GM10266 (cell line): ENCODE data around the gene FNIP2.
"Not testable (repeated sequence)": the region's sequence is repeated elsewhere in the genome, so short reads cannot be mapped to it uniquely, and the experiment has no call there.

ENCODE experiments used
- DNase-seq: peaks from one replicate; pipeline ENCODE4 v3.0.0; 2012; ENCODE audit errors: extremely low spot score
- TF ChIP-seq, protein P1 (sequence below): IDR thresholded peaks from 2 replicates; pipeline ENCODE4 v1.5.1; 2012; ENCODE audit warnings: mild to moderate bottlenecking, low read depth; ENCODE audit not compliant: control insufficient read depth, insufficient read depth; ENCODE audit errors: missing control alignments

The FNIP2 gene

GRCh38 chr4:158756588-158756987 lies 12.2 kb upstream of the FNIP2 start:
- DNase-seq: no peak
- TF ChIP-seq, protein P1, sequence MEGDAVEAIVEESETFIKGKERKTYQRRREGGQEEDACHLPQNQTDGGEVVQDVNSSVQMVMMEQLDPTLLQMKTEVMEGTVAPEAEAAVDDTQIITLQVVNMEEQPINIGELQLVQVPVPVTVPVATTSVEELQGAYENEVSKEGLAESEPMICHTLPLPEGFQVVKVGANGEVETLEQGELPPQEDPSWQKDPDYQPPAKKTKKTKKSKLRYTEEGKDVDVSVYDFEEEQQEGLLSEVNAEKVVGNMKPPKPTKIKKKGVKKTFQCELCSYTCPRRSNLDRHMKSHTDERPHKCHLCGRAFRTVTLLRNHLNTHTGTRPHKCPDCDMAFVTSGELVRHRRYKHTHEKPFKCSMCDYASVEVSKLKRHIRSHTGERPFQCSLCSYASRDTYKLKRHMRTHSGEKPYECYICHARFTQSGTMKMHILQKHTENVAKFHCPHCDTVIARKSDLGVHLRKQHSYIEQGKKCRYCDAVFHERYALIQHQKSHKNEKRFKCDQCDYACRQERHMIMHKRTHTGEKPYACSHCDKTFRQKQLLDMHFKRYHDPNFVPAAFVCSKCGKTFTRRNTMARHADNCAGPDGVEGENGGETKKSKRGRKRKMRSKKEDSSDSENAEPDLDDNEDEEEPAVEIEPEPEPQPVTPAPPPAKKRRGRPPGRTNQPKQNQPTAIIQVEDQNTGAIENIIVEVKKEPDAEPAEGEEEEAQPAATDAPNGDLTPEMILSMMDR: no peak

GRCh38 chr4:158758142-158758541 lies 10.7 kb upstream of the FNIP2 start:
- TF ChIP-seq, protein P1: no peak
- DNase-seq: no peak

DNA sequence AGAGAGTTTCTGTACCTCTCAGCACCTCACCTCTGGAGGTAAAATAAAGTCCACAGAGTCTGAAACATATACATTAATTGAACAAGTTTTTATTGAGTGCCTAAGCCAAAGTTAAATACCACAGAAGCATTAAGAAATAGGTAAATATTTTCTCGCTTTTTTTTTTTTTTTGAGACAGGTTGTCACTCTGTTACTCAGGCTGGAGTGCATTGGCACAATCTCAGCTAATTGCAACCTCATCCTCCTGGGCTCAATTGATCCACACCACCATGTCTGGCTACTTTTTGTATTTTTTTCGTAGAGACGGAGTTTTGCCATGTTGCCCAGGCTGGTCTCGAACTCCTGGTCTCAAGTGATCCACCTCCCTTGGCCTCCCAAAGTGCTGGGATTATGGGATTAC lies 10.1 kb upstream of the FNIP2 start:
- DNase-seq: no peak
- TF ChIP-seq, protein P1: no peak

GRCh38 chr4:158759539-158759938 lies 9.3 kb upstream of the FNIP2 start:
- DNase-seq: not testable (repeated sequence)

DNA sequence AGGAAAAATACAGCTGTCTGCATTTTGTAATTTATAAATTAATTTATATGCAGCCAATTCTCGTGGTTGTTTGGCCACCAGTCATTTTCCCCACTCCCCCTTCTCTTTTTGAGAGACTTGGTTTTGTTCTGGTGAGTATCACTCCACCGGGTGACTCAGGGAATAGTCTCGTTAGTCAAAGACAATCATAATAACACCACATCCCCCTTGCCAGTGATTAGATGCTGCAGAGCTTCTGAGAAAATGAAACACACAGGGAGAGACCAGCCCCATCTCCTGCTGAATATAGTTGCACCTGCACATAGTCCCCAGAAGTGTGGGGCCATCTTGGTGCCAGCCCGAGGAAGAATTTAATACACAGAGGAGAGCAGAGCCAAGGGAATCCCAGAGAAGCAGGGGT lies 8.0 kb upstream of the FNIP2 start:
- no peak for DNase-seq
- TF ChIP-seq, protein P1: no peak

DNA sequence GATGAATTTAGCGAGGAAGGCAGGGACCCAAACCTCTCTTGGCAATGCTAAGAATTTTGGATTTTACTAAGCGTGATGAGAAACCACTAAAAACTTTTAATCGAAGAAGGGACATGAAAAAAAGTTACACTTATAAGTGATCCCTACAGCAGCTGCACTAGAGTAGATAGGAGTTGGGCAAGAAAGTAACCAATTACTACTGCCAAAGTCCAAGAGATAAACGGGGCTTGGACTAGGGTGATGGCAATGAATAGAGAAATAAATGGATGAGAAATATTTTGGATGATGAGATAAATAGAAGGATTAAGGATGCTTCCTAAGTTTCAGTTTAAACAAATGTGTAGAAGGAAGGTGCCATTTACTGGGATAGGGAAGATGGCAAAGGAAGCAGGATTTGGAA lies 6.3 kb upstream of the FNIP2 start:
- DNase-seq: no peak
- TF ChIP-seq, protein P1: no peak

DNA sequence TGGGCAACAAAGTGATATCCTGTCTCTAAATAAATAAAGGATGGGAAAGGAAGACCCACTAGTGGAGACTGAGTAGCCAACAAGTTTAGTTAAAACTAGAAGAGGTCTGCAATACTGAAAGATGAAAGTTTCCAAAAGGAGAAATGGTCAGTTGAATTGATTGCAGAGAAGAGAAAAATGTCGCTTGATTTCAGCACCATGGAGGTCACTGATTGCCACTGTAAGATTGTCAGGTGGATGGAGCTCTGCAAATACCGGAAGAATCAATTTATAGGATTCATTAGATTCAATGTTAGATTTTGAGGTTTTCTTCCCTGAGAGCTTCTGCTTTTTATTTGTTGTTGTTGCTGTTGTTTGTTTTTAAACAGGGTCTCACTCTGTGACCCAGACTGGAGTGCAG lies 5.4 kb upstream of the FNIP2 start:
- TF ChIP-seq, protein P1: no peak
- DNase-seq: no peak

DNA sequence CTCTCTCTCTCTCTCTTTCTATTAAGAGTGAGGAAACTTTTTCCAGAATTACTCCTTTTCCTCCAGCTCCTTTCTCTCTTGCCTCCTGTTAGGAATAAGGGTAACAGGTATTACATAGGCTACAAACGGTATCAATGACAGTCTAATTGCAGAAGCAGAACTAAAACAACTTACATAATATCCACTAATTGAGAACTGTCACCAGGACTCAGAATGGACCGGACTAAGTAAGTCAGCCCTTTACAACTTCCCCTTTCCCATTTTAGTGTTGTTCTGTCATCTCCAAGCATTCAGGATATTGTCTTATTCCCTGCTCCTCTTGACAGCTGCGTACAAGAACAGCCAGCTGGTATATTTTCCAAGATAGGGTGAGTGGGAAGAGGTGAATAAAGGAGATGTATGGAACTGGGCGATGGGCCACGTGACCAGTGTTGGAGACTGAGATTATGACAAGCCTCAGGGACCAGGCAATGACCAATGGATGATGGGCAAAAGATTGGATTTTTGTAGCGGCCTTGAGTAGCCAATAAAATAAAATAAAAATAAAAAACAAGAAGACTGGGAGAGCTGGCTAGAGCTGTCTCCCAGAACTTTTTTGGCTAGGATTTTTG lies 2.3 kb upstream of the FNIP2 start:
- DNase-seq: no peak
- TF ChIP-seq, protein P1: no peak
